ENCODE measurements around the gene DHX30.
"Not testable (repeated sequence)": the region's sequence is repeated elsewhere in the genome, so short reads cannot be mapped to it uniquely, and the experiment has no call there.

DHX30 gene, protein sequence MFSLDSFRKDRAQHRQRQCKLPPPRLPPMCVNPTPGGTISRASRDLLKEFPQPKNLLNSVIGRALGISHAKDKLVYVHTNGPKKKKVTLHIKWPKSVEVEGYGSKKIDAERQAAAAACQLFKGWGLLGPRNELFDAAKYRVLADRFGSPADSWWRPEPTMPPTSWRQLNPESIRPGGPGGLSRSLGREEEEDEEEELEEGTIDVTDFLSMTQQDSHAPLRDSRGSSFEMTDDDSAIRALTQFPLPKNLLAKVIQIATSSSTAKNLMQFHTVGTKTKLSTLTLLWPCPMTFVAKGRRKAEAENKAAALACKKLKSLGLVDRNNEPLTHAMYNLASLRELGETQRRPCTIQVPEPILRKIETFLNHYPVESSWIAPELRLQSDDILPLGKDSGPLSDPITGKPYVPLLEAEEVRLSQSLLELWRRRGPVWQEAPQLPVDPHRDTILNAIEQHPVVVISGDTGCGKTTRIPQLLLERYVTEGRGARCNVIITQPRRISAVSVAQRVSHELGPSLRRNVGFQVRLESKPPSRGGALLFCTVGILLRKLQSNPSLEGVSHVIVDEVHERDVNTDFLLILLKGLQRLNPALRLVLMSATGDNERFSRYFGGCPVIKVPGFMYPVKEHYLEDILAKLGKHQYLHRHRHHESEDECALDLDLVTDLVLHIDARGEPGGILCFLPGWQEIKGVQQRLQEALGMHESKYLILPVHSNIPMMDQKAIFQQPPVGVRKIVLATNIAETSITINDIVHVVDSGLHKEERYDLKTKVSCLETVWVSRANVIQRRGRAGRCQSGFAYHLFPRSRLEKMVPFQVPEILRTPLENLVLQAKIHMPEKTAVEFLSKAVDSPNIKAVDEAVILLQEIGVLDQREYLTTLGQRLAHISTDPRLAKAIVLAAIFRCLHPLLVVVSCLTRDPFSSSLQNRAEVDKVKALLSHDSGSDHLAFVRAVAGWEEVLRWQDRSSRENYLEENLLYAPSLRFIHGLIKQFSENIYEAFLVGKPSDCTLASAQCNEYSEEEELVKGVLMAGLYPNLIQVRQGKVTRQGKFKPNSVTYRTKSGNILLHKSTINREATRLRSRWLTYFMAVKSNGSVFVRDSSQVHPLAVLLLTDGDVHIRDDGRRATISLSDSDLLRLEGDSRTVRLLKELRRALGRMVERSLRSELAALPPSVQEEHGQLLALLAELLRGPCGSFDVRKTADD

DNA sequence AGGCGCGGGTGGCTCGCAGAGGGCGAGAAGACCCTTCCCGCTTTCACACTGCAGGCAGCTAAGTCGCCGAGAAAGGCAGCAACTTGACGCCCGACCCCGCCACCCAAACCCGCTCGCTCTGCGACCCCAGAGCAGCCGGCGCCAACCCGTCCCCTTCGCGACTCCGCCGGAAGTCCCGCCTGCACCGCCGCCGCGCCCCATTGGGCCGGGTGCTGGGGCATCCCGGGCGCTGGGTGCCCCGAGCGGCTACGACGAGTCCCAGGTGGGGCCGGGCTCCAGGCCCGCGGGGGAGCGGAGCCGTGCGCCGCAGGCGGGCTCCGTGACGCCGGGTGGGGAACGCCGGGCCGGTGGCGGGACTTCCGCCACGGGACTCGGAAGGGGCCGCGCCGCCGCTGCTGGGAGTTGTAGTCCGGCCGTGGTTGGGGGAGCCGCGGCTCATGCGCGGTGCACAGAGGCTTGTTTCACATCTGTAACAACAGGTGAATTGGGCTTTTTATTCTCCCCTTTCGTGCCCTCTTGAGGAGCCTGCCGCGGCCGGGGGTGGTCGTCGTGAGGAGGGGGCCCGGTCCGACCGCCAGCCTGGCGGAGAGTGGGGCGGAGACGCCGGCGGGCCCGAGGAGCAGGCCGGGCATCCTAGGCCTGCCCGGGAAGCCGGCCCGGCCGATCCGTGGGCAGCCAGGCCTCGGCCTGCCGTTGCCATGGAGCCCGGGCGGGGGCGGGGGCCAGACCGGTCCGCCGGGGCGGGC lies at the start of gene DHX30:
Gene DHX30, plus strand, starts transcription at position 405 of the 746 bp plus-strand sequence. CDS start 7,546 bp downstream, outside the sequence.
- peak; percentile 85 to 88 for DNase-seq

DNA sequence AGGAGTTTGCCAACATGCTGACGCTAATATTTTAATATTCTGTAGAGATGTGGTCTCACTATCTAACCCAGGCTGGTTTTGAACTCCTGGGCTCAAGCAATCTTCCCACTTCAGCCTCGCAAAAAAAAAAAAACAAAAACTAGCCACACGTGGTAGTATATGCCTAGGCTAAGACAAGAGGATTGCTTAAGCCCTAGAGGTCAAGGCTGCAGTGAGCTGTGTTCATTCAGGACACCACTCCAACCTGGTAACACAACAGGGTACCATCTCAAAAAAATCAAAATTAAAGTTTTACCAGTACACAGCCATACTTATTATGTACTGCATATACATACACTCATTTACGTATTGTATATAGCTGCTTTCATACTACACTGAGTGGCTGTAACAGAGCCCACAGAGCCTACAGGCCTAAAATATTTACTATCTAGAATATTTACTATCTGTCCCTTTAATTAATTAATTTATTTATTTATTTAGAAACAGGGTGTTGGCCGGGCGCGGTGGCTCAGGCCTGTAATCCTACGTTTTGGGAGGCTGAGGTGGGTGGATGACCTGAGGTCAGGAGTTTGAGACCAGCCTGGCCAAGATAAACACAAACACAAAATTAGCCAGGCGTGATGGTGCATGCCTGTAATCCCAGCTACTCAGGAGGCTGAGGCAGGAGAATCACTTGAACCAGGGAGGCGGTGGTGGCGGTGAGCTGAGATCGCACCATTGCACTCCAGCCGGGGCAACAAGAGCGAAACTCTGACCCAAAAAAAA lies 44.5 kb upstream of the DHX30 start:
- no peak for DNase-seq

DNA sequence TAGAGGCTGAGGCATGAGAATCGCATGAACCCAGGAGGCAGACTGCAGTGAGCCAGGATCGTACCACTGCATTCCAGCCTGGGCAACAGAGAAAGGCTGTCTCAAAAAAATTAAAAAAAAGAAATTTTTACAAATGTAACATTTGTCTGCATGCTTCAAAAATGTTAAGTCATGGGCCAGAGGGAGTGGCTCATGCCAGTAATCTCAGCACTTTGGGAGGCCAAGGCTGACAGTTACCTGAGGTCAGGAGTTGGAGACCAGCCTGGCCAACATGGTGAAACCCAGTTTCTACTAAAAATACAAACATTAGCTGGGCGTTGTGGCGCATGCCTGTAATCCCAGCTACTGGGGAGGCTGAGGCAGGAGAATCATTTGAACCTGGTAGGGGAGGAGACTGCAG lies 42.7 kb upstream of the DHX30 start:
- DNase-seq: not testable (repeated sequence)

DNA sequence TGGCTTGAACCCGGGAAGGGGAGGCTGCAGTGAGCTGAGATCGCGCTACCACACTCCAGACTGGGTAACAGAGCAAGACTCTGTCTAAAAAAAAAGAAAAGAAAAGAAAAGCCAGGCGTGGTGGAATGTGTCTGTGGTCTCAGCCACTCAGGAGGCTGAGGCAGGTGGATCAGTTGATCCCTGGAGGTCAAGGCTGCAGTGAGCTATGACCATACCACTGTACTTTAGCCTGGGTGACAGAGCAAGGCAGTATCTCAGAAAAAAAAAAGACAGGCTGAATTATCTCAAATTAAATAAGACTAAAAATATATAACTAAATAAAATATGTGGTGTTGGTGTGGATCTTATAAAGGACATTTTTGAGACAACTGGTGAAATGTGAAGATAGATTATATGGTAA lies 41.9 kb upstream of the DHX30 start:
- no peak for DNase-seq

DNA sequence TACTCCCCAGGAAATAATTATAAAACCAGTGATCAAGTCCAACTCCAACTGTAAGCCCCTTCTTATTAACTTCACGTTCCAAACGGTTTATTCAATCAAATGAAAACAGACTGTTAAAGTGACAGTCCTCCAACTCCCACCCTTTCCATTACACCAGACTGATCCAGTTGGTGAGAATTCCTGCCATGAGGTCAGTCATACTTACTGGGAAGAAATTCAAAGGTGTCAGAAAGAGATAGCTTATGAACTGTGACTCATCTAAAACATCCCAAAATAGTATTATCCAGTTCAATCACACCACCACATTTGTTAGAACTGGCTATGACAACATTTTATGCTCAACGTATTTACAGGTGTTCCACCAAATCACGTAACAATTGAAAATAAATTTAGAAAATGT lies 40.7 kb upstream of the DHX30 start:
- DNase-seq: no peak

DNA sequence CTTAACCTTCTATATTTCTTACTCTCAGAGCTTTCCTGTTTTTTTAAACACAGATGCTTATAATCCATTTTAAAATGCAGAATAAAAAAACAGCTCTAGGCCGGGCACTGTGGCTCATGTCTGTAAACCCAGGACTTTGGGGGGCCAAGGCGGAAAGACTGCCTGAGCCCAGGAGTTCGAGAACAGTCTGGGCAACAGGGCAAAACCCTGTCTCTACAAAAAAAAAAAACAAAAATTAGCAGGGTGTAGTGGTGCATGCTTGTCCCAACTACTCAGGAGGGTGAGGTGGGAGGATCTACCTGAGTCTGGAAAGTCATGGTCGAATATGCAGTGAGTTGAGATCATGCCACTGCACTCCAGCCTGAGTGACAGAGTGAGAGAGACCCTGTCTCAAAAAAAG lies 36.8 kb upstream of the DHX30 start:
- DNase-seq: no peak

DNA sequence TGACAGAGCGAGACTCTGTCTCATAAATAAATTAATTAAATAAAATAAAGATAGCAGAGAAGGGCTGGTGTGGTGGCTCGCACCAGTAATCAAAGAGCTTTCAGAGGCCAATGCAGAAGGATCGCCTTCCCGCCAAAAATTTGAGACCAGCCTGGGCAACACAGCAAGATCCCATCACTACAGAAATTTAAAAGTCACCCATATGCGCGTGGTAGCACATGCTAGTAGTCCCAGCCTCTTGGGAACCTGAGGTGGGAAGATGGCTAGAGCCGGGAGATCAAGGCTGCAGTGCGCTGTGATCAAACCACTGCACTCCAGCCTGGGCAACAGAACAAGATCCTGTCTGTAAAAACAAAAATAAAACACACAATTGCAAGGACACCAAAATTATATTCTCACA lies 30.9 kb upstream of the DHX30 start:
- no peak for DNase-seq

DNA sequence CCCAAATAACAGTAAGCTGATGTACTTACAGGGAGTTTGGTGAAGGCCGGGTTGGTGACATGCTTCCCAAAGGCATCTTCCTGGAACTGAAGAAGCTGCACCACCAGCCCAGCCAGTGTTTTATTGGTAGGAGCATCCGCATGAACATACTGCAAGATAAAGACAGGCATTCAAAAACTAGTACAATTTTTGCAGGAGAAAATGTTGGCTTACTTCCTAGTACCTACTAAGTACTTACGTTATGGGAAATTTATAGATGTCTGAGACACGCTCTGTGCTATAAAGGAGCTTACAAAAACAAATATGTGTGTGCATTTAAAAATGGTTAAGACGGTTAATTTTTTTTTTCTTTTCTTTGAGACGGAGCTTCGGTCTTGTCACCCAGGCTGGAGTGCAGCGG lies 30.1 kb upstream of the DHX30 start:
- DNase-seq: no peak

DNA sequence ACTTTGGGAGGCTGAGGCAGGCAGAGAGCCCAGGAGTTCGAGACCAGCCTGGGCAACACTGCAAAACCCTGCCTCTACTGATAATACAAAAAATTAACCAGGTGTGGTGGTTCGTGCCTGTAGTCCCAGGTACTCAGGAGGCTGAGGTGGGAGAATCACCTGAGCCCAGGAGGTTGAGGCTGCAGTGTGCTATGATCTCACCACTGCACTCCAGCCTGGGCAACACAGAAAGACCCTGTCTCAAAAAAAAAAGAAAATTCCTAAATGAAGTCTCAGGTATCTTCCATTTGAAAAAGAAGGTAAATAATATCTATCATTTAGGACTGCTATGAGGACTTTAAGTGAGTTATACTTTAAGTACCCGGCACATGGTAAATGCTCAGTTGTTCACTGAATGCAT lies 24.2 kb upstream of the DHX30 start:
- DNase-seq: no peak

DNA sequence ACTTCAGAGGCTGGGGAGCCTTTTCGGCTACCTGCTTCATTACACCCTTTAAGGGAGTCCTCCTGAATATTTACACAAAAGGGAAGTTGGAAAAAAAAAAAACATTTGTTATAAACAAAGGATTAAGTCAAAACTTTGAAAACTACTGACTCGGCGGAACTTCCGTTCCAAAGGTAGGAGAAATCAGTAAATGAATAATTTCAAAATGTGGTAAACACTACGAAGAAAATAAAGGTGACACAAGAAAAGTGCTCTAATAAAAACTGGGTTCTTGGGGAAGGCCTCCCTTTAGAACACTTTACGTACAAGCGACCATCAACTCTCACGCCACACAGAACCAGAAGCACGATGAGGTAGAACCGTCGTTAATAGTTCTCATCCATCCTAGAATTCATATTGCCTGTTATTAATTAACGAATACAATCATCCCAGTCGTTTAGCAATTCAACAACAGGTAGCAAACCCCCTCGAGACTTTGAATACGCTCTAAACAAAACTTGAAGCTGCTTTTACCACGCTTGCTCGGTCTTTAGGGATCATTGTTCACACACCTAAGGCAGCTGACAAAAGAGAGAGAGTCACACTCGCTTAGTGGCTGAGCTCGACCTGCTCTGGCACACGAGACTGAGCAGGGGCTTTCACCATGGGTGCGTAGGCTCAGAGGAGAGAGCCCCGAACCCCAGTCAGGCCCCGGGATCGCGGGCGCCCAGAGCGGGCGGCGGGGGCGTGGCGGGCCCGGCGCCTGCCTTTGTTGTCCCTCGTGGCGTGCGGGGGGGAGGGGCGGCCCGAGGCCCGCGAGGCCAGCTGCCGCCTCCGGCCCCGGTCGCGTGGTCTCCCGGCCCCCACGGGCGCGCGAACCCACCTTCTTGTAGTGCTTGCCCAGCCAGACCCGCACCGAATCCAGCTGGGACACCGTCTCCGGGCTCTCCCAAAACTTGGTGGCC lies 21.9 kb upstream of the DHX30 start:
- DNase-seq: peak; percentile 62 to 67

DNA sequence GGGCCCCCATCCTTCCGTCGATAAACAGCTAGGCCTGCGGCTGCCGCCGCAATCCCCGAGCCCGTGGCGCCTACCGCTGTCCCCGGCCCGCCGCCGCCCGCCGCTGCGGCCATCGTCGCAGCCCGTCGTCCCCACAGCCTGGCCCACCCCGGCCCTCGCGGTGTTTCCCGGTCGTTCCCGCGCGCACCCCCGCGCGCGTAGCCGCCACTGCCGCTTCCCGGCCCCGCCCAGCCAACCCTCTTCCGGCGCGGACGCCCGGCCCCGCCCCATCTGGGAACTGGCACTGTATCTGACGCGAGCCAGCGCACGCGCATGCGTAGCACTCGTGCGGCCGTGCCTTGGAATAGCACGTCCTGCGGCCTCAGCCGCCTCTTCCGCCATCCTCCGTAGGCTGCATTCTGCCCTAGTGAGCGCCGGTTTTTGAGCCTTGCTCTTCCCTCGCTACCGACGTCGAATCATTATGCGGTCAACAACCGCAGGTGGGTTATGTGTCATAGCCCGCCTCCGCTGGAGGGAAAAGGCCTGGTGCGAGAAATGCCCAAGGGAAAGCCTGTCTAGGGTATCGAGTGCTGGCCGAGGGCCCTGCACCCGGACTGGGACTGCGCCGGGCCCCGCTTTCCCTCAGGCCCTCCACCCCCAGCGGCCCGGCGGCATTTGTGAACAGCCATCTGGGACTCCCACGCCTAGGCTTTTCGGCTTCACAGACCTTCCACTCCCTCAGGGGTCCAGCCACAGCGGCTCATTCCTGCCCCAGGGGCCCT lies 21.1 kb upstream of the DHX30 start, which contains the start of gene SMARCC1:
Gene SMARCC1, minus strand, starts transcription at position 209 of the 761 bp plus-strand sequence. Its CDS starts 96 bp downstream, at position 113.
- peak; percentile 97 for DNase-seq

DNA sequence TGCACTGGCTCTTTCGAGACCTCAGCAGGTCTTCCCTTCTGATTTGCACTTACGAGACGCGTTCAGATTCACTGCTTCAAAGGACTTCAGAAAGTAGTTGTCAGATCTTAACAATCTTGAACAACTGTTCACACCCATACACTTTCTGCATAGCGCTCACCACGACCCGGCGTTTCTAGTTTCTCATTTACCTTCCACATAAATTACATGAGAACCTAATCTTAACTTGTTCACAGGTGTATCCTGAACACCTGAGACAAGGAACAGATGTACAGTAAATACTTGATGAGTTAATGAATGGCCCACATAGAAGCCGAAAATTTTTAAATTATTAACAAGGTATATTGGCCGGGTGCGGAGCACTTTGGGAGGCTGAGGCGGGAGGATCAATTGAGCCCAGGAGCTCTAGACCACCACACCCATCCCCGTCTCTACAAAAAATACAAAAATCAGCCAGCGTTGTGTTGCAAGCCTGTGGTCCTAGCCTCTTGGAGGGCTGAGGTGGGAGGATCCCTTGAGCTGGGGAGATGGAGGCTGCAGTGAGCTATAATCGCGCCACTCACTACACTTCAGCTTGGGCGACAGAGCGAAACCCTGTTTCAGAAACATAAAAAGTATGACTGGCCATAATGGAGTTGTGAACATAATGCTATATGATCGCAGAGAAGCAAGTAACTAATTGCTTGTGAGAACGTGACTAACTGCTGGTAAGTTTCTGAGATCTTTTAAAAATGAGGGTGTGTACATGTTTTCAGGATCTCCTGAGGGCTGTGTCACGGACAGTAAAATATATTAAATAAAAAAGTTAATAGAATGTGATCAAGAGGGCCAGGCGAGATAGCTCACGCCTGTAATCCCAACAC lies 20.3 kb upstream of the DHX30 start:
- DNase-seq: no peak

DNA sequence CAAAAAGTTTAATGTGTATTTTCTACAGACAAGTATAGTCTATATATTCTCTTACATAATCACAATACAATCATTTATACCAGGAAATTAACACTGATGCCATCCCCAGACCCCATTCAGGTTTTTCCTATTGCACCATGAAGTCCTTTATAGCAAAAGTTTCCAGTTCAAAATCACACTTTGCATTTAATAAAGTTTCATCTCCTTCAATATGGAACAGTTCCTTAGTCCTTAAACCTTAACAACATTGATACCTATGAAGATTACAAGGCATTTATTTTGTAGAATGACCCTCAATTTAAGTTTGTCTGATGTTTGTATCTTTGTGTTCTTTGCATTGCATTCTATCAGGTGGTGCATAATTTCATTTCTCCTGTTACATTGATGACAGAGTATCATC lies 19.3 kb upstream of the DHX30 start:
- DNase-seq: no peak

DNA sequence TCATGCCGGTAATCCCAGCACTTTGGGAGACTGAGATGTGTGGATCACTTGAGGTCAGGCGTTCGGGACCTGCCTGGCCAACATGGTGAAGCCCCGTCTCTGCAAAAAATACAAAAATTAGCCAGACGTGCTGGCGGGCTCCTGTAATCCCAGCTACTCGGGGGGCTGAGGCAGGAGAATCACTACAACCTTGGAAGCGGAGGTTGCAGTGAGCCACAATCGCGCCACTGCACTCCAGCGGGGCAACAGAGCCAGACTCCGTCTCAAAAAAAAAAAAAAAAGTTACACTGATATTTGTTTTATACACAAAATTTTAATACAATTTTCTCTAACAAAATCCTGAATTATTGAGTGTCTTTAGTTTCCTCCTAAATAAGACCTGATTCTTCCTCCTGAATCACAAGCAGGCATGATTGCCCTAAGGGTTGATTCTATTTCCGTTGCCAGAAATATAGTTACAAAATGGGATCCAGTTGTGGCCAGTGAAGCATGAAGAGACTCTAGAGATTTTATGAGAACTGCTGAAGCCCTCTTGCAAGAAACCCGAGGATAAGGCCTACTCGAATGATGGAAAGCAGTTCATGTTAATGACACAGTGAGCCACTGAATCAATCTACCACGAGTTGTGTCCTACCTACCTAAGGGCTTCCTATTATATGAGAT lies 11.6 kb upstream of the DHX30 start:
- no peak for DNase-seq

DNA sequence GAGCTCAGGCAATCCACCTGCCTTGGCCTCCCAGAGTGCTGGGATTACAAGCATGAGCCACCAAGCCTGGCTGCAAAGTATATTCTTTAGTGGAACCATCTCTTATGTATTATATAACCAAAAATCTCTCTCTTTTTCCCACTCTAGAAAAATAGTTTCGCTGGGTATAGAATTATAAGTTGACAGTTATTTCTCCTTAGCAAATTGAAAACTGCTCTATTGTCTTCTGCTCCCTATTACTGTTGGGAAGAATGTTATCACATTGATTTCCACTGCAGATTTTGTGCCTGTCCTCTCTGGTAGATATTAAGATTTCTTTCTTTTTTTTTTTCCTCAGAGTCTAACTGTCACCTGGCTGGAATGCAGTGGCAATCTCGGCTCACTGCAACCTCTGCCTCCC lies 10.2 kb upstream of the DHX30 start:
- DNase-seq: no peak

DNA sequence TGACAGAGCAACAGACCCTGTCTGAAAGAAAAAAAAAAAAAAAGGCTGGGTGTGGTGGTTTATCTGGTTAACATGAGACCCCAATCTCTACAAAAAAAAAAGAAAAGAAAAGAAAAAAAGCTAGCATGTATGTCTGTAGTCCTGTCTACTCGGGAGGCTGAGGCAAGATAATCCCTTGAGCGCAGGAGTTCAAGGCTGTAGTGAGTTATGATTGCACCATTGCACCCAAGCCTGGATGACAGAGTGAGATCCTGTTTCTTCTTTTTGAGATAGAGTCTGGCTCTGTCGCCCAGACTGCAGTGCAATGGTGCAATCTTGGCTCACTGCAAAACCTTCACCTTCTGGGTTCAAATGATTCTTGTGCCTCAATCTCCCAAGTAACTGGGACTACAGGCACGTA lies 8.4 kb upstream of the DHX30 start:
- no peak for DNase-seq

DNA sequence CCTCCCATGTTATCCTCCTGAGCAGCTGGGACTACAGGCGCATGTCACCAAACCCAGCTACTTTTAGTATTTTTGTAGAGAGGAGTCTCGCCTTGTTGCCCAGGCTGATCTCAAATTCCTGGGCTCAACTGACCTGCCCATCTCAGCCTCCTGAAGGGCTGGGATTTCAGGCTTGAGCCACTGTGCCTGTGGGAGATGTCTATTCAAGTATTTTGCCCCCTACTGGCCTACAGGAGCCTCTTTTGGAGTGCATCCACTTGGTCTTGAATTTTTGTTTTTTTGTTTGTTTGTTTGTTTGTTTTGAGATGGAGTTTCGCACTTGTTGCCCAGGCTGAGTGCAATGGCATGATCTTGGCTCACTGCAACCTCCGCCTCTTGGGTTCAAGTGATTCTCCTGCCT lies 3.2 kb upstream of the DHX30 start:
- DNase-seq: no peak

DNA sequence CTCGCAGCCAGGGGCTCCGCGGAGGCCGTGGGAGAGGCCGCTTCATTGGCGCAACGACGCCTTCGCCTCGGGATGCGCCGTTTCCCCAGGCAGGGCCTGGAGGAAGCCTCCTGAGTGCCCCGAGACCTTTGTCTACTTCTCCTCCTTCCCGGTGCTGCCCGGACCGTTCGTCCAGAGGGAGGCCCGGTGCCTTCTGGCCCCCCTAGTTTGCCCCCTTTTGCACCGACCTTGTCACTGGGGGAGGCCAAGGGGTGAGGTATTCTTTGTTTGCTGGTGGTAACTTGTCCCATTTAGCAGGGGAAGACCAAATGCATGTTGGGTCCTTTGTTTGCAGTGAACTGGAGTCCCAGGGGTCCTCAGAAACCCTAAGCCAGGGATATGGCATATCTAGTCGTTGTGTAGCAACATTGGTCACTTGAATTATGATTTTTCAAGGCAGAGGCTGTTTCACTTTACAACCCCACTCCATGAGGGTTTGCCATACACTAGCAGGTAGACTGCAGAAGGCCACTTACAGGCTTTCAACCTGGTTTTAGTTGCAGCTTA lies 615 bp downstream of the DHX30 start:
- no peak for DNase-seq
